PFSK-1 (cell line): ENCODE results near the gene FGF16.

Experiments
- FOXP2 ChIP-seq: optimal IDR thresholded peaks from 2 replicates; pipeline ENCODE3; 2011; ENCODE audit warnings: borderline replicate concordance, control low read depth, inconsistent platforms; ENCODE audit not compliant: insufficient read depth; ENCODE audit errors: extremely low read length, extremely low read depth
- POLR2AphosphoS5 ChIP-seq: IDR thresholded peaks from 2 replicates; pipeline ENCODE4 v1.6.1; 2012; ENCODE audit warnings: low read depth, mild to moderate bottlenecking, control low read depth, low read length, moderate library complexity
- REST ChIP-seq, 2 experiments: IDR thresholded peaks; 2 replicates each; pipeline versions ENCODE4 v1.6.1 to v1.8.0; 2011 to 2012; ENCODE audit warnings: low read depth in 2 of 2, low read length in 2 of 2, control low read depth in 1 of 2, inconsistent platforms in 1 of 2, mild to moderate bottlenecking in 1 of 2, moderate library complexity in 1 of 2; ENCODE audit not compliant: insufficient read depth in 1 of 2
- SIN3A ChIP-seq: IDR thresholded peaks from 2 replicates; pipeline ENCODE4 v1.6.1; 2012; ENCODE audit warnings: mild to moderate bottlenecking, low read length, moderate library complexity, borderline replicate concordance; ENCODE audit not compliant: insufficient read depth
- TAF1 ChIP-seq: IDR thresholded peaks from 2 replicates; pipeline ENCODE4 v1.6.1; 2012; ENCODE audit warnings: low read length, control low read depth, borderline replicate concordance; ENCODE audit not compliant: insufficient read depth

FGF16 gene

GRCh38 chrX:77431227-77431626, 16.0 kb upstream of the FGF16 start:
- TF ChIP-seq TAF1 (no peak), SIN3A (no peak), REST (IDR thresholded peaks at IDR 0.05; ENCODE audit: insufficient read depth in 1 of 2, low read depth in 2 of 2, low read length in 2 of 2) (no peak), FOXP2 (no peak), POLR2AphosphoS5 (no peak)

- no peak for TF ChIP-seq FOXP2
- no peak for TF ChIP-seq POLR2AphosphoS5
- no peak for TF ChIP-seq REST (IDR thresholded peaks at IDR 0.05; ENCODE audit: insufficient read depth in 1 of 2, low read depth in 2 of 2, low read length in 2 of 2)
Observed at GRCh38 chrX:77433001-77433400, 14.2 kb upstream of the FGF16 start.

- TF ChIP-seq TAF1 (no peak), POLR2AphosphoS5 (no peak)
Observed at GRCh38 chrX:77434962-77435361, 12.2 kb upstream of the FGF16 start.

GRCh38 chrX:77436271-77436670, 10.9 kb upstream of the FGF16 start:
- no peak for TF ChIP-seq REST (IDR thresholded peaks at IDR 0.05; ENCODE audit: insufficient read depth in 1 of 2, low read depth in 2 of 2, low read length in 2 of 2)
- TF ChIP-seq POLR2AphosphoS5 = no peak
- TF ChIP-seq TAF1 = no peak
- TF ChIP-seq SIN3A = no peak
- TF ChIP-seq FOXP2 = no peak

GRCh38 chrX:77436682-77437081, 10.5 kb upstream of the FGF16 start:
- TF ChIP-seq REST (IDR thresholded peaks at IDR 0.05; ENCODE audit: insufficient read depth in 1 of 2, low read depth in 2 of 2, low read length in 2 of 2) (no peak), POLR2AphosphoS5 (no peak), SIN3A (no peak), TAF1 (no peak), FOXP2 (no peak)

GRCh38 chrX:77440330-77440729, 6.9 kb upstream of the FGF16 start:
- no peak for TF ChIP-seq REST (IDR thresholded peaks at IDR 0.05; ENCODE audit: insufficient read depth in 1 of 2, low read depth in 2 of 2, low read length in 2 of 2)
- TF ChIP-seq TAF1 = no peak
- no peak for TF ChIP-seq POLR2AphosphoS5
- TF ChIP-seq SIN3A = no peak
- no peak for TF ChIP-seq FOXP2
